NT2/D1 (cell line): ENCODE measurements around the gene SNTG2.

Experiments used
- SUZ12 ChIP-seq: IDR thresholded peaks from 2 replicates; pipeline ENCODE4 v1.6.1; 2011; ENCODE audit not compliant: insufficient read length, insufficient read depth; ENCODE audit errors: extremely low read depth
- YY1 ChIP-seq: IDR thresholded peaks from 2 replicates; pipeline ENCODE4 v1.6.1; 2011; ENCODE audit not compliant: insufficient read length, insufficient read depth
- ZNF274 ChIP-seq: IDR thresholded peaks from 2 replicates; pipeline ENCODE4 v1.6.1; 2011; ENCODE audit warnings: mild to moderate bottlenecking, low read depth, low read length

GRCh38 chr2:1313240-1313924 lies 362.7 kb downstream of the SNTG2 start:
- TF ChIP-seq ZNF274 = no peak
- no peak for TF ChIP-seq SUZ12
- TF ChIP-seq YY1 = no peak
